Testis (tissue), 3 donors: Measurements from ENCODE around the gene PNPLA1. TPM values are rescaled to one million over a fixed set of nuclear protein-coding genes. Genes with fewer than 3 reads are reported as not detected.

Source experiments
- DNase-seq: peaks from one replicate; pipeline ENCODE4 v3.0.0-alpha.2; 2019
- H3K27ac ChIP-seq, 2 donors: fragments of 200-600 bp; sonication (generic); one replicate each; pipeline ENCODE4 v1.5.1; 2019
- H3K27me3 ChIP-seq: fragments of 200-600 bp; sonication (generic); one replicate; pipeline ENCODE4 v1.5.1; 2019
- H3K36me3 ChIP-seq: fragments of 200-600 bp; sonication (generic); one replicate; pipeline ENCODE4 v1.5.1; 2017; ENCODE audit warnings: low read depth; ENCODE audit errors: missing control alignments
- H3K4me1 ChIP-seq: fragments of 200-600 bp; sonication (generic); one replicate; pipeline ENCODE4 v1.5.1; 2019
- H3K4me3 ChIP-seq, 2 donors: fragments of 200-600 bp; sonication (generic); one replicate each; pipeline ENCODE4 v1.5.1; 2017 to 2019
- H3K9me3 ChIP-seq: fragments of 200-600 bp; sonication (generic); one replicate; pipeline ENCODE4 v1.5.1; 2017
- POLR2A ChIP-seq: fragments of 450-650 bp; IDR thresholded peaks from one replicate; pipeline ENCODE4 v1.6.1; 2017; ENCODE audit warnings: antibody characterized with exemption, mild to moderate bottlenecking, moderate library complexity
- WGBS, 2 donors: methylation state at CpG; one replicate each; pipeline ENCODE4 v1.1.5; 2018; 5-methylcytosine and 5-hydroxymethylcytosine counted together
- intact Hi-C: fragments of 100-400 bp; cut with DNase I; formaldehyde crosslinking; loops from one replicate; pipeline ENCODE4 v1.15.1; 2023; ENCODE audit warnings: low total_unique reads
- polyA plus RNA-seq: library from polyadenylated mRNA; stranded (reverse); fragments of 350-450 nt; fragmentation: Illumina TruSeq; extraction: RNeasy Lipid Tissue Mini Kit (QIAGEN cat#74804); gene quantifications from one replicate; pipeline ENCODE4 v1.2.3, GENCODE V29; 2014; ENCODE audit warnings: low read depth, low replicate concordance; ENCODE audit not compliant: insufficient read depth
- total RNA-seq, 2 donors: library from RNA; depleted of rRNA; stranded (reverse); fragments of >200 nt; gene quantifications; one replicate each; pipeline ENCODE4 v1.2.3, GENCODE V29; 2016
- TF ChIP-seq, protein P1 (sequence below), 3 experiments: fragments of 450-650 bp in 2 of 3; fragments of 200-600 bp in 1 of 3; sonication (generic) in 1 of 3; IDR thresholded peaks; one replicate each; pipeline ENCODE4 v1.5.1; 2016 to 2019; ENCODE audit warnings: antibody characterized with exemption in 3 of 3, mild to moderate bottlenecking in 2 of 3, moderate library complexity in 1 of 3

Gene PNPLA1
- total and polyA plus RNA-seq, 3 donors from 2014 or later = 2.1 to 3.5 (median 2.4) TPM

DNA sequence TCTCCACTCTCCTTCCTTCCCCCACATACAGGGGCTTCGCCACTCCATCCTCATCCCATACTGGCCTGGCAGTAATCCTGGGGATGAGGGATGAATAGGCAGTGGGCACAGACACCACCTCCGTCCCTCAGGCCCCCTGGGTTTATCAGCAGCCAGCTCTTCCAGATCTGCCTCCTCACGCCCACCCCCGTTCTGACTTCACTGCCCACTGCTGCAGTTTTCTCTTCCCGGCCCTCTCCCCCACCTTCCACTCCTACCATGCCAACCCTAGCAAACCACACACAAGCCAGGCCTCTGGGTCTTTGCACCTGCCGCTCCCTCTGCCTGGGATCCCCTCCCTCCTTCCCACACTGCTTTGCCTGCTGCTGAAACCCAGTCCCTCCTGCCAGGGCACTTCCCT, 22.3 kb downstream of the PNPLA1 start:
- intact Hi-C loops = no loop called here
- DNase-seq = no peak
- Histone ChIP-seq H3K4me3 (no peak overlapping the region), H3K27me3 (no peaks in the 10 kb centered on the region), H3K4me1 (no peaks in the 10 kb centered on the region), H3K9me3 (no peaks in the 10 kb centered on the region), H3K36me3 (no peaks in the 10 kb centered on the region), H3K27ac (no peak overlapping the region)
- TF ChIP-seq, protein P1, sequence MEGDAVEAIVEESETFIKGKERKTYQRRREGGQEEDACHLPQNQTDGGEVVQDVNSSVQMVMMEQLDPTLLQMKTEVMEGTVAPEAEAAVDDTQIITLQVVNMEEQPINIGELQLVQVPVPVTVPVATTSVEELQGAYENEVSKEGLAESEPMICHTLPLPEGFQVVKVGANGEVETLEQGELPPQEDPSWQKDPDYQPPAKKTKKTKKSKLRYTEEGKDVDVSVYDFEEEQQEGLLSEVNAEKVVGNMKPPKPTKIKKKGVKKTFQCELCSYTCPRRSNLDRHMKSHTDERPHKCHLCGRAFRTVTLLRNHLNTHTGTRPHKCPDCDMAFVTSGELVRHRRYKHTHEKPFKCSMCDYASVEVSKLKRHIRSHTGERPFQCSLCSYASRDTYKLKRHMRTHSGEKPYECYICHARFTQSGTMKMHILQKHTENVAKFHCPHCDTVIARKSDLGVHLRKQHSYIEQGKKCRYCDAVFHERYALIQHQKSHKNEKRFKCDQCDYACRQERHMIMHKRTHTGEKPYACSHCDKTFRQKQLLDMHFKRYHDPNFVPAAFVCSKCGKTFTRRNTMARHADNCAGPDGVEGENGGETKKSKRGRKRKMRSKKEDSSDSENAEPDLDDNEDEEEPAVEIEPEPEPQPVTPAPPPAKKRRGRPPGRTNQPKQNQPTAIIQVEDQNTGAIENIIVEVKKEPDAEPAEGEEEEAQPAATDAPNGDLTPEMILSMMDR (IDR thresholded peaks at IDR 0.05) = no peak
- no peak for TF ChIP-seq POLR2A
- 80 to 83% methylated on average over 6 of the region's 6 CpGs for WGBS, 2 donors

DNA sequence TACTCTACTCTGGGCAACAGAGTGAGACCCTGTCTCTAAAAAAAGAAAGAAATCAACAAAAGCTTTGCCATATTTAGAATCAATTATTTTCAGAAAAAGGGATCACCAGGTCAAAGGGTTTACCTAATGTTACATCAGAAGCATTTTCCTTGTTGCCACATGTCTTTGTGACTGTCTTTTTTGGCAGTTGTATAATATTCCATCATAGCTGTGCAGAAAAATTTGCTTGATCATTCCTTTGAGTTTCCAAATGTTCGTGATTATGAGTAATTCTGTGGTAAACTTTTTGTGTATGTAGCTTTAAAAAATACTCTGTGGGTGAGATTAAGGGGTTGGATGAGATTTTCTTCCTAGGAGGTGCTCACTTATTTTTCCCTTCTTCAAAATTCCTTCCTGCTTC, 26.4 kb downstream of the PNPLA1 start:
- Histone ChIP-seq H3K36me3 (no peaks in the 10 kb centered on the region), H3K27ac (no peak overlapping the region), H3K27me3 (no peaks in the 10 kb centered on the region), H3K4me1 (peaks cover 4% of the 10 kb centered on the region), H3K4me3 (no peak overlapping the region), H3K9me3 (no peaks in the 10 kb centered on the region)
- DNase-seq = no peak
- TF ChIP-seq POLR2A = no peak
- TF ChIP-seq, protein P1 (IDR thresholded peaks at IDR 0.05) = no peak
- intact Hi-C loops = no loop called here
- 74 to 89% methylated on average over 1 of the region's 1 CpG for WGBS, 2 donors

DNA sequence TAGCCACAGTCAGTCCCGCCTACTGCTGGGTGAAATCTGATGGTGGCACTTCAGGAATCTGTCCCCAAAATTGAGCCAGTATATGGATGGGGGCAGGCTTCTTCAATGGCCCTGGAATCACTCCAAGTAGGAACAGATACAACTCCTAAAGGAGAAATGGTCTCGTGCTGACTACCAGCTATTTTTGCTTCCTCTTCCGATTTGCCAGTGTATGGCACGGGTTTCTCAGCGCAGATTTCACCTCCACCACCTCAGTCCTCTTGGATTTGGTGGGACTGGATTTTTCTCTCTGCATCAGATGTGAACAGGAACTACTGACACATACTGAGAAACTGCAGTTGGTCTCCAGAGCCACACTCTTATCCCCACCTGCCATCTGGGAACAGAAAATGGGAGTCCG, 27.2 kb downstream of the PNPLA1 start:
- intact Hi-C loops = no loop called here
- Histone ChIP-seq H3K4me3 (no peak overlapping the region), H3K27ac (no peak overlapping the region), H3K36me3 (no peaks in the 10 kb centered on the region), H3K9me3 (no peaks in the 10 kb centered on the region), H3K4me1 (peaks cover 11% of the 10 kb centered on the region), H3K27me3 (no peaks in the 10 kb centered on the region)
- TF ChIP-seq POLR2A = no peak
- TF ChIP-seq, protein P1 (IDR thresholded peaks at IDR 0.05) = no peak
- DNase-seq = no peak
- WGBS, 2 donors = 81 to 90% methylated on average over 6 of the region's 6 CpGs

DNA sequence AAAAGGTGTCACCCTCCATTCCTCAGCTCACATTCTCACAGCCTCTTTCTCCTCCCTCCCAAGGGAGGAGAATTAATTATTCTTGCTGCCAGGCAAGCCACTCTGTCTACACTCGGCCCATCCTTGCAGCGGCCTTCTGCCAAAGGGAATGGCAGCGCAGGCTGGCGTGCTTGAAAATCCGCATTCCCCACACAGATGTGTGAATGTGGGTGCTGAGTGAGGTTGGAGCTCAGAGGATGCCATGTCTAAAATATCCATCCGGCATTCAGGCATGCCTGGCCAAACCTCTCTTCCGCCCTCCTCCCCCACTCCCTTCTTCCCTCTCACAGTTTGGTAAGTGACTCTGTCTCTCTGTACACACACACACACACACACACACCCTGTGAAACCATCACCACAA, 27.7 kb downstream of the PNPLA1 start:
- 92 to 98% methylated on average over 7 of the region's 7 CpGs for WGBS, 2 donors
- DNase-seq = no peak
- peaks cover 16% of the 10 kb centered on the region for H3K4me1 ChIP-seq
- H3K9me3 ChIP-seq = no peaks in the 10 kb centered on the region
- intact Hi-C loops = no loop called here
- H3K36me3 ChIP-seq = no peaks in the 10 kb centered on the region
- TF ChIP-seq, protein P1 (IDR thresholded peaks at IDR 0.05) = no peak
- TF ChIP-seq POLR2A = no peak
- no peak overlapping the region for H3K4me3 ChIP-seq
- no peaks in the 10 kb centered on the region for H3K27me3 ChIP-seq
- H3K27ac ChIP-seq = no peak overlapping the region

DNA sequence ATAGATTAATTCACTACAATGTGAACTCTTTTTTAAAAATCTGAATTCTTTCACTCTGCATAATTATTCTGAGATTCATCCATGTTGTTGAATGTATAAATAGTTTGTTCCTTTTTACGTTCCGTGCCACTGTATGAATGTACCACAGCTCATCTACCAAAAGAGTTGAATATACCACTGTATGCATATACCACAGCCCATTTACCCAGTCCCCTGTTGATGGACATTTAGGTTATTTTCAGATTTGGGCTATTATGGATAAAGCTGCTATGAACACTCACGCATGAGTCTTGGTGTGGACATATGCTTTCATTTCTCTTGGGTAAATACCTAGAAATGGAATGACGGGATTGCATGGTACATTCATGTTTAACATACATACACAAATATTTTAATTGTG, 28.2 kb downstream of the PNPLA1 start:
- H3K36me3 ChIP-seq = no peaks in the 10 kb centered on the region
- H3K4me3 ChIP-seq = no peak overlapping the region
- no peaks in the 10 kb centered on the region for H3K27me3 ChIP-seq
- TF ChIP-seq, protein P1 (IDR thresholded peaks at IDR 0.05) = no peak
- no peak for TF ChIP-seq POLR2A
- intact Hi-C loops = no loop called here
- no peak for DNase-seq
- no peaks in the 10 kb centered on the region for H3K9me3 ChIP-seq
- H3K27ac ChIP-seq = no peak overlapping the region
- peaks cover 18% of the 10 kb centered on the region for H3K4me1 ChIP-seq
- 96% methylated on average over 4 of the region's 4 CpGs for WGBS, 2 donors
